Measurements from ENCODE around the gene WSCD2. TPM values are rescaled to one million over a fixed set of nuclear protein-coding genes. Genes with fewer than 3 reads are reported as not detected.

The WSCD2 gene
- polyA plus RNA-seq, 1 donor (not counting 4 experiments of a cell fraction or from before 2014, with no cell fraction given), result not detected

DNA sequence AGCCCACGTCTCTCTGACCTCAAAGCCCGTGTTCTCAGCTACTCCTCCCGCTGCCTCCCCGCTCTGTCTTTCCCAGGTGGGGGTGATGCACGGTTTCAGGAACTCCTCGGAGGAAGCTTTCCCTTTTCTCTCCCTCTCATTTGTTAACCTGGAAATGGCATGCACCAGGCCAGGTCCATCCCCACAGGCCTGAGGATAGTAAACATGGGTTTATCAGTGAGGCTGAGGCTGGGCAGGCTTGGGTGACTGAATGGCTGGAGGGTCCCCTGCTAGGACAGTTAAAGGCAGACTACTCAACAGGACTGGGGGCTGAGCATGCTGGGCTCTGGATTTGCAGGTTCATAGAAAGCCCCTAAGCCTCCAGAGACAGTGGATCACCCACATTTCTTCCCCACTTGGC, 7.6 kb downstream of the WSCD2 start:
- dilution Hi-C loops (cut with MboI; ENCODE audit: extremely low pct_ligation_motif_present, low sequenced_read_pairs), result no loop called here
- no peak overlapping the region for H3K9ac ChIP-seq (ENCODE audit: control insufficient read depth, extremely low read depth, insufficient read depth, low read length)
- no peaks in the 10 kb centered on the region for H3K9me1 ChIP-seq (ENCODE audit: control insufficient read depth, extremely low read depth, insufficient read depth, low read length)
- no peak overlapping the region for H3K4me2 ChIP-seq (ENCODE audit: control insufficient read depth, extremely low read depth, insufficient read depth, low read depth, low read length)
- H3K4me1 ChIP-seq (ENCODE audit: control insufficient read depth, extremely low read depth, insufficient read depth, low read length), result no peaks in the 10 kb centered on the region
- H3K79me2 ChIP-seq (ENCODE audit: control insufficient read depth, insufficient read depth, low read length), result no peaks in the 10 kb centered on the region
- FAIRE-seq, result no peak
- H3K36me3 ChIP-seq (ENCODE audit: control insufficient read depth in 2 of 2, extremely low read depth in 1 of 2, insufficient read depth in 2 of 2, low read length in 2 of 2), result no peaks in the 10 kb centered on the region
- TF ChIP-seq EZH2 (IDR thresholded peaks at IDR 0.05; ENCODE audit: low read length), result no peak
- TF ChIP-seq, protein P1, sequence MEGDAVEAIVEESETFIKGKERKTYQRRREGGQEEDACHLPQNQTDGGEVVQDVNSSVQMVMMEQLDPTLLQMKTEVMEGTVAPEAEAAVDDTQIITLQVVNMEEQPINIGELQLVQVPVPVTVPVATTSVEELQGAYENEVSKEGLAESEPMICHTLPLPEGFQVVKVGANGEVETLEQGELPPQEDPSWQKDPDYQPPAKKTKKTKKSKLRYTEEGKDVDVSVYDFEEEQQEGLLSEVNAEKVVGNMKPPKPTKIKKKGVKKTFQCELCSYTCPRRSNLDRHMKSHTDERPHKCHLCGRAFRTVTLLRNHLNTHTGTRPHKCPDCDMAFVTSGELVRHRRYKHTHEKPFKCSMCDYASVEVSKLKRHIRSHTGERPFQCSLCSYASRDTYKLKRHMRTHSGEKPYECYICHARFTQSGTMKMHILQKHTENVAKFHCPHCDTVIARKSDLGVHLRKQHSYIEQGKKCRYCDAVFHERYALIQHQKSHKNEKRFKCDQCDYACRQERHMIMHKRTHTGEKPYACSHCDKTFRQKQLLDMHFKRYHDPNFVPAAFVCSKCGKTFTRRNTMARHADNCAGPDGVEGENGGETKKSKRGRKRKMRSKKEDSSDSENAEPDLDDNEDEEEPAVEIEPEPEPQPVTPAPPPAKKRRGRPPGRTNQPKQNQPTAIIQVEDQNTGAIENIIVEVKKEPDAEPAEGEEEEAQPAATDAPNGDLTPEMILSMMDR (optimal IDR thresholded peaks at IDR 0.05 in 1 of 3, IDR thresholded peaks at IDR 0.05 in 1 of 3, conservative IDR thresholded peaks at IDR 0.05 in 1 of 3; ENCODE audit: extremely low read depth in 1 of 3, insufficient read depth in 2 of 3, low read length in 3 of 3), result no peak
- H3K9me3 ChIP-seq (ENCODE audit: control insufficient read depth, low read depth, low read length), result no peaks in the 10 kb centered on the region
- no peak overlapping the region for H3K4me3 ChIP-seq (ENCODE audit: control insufficient read depth in 2 of 3, extremely low read depth in 1 of 3, insufficient read depth in 2 of 3, low read depth in 1 of 3, low read length in 3 of 3)
- no peaks in the 10 kb centered on the region for H4K20me1 ChIP-seq (ENCODE audit: control insufficient read depth, extremely low read depth, insufficient read depth, low read length)
- H3K27ac ChIP-seq (ENCODE audit: control insufficient read depth, insufficient read depth, low read length), result no peak overlapping the region
- H2AFZ ChIP-seq (ENCODE audit: control insufficient read depth, low read length), result no peak overlapping the region
- DNase-seq (ENCODE audit: low read depth, low spot score), result no peak
- H3K27me3 ChIP-seq (ENCODE audit: control insufficient read depth, extremely low read depth, insufficient read depth, low read length), result peaks cover 16% of the 10 kb centered on the region

DNA sequence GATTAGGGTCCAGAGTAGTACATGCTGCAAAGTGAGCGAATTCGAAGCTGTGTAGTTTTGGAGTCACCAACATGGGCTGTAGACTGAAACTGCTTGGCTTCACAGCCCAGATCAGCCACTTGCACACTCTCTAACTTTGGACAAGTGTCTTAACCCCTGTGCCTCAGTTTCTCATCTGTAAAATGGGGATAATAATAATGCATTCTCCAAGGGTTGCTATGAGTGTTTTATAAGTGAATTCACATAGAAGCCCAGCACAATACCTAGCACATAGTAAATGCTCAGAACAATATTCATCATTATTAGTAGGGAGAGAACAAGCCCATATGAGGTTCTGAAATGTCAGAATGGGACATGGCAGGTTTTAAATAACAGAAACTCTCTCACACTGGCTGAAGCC, 10.4 kb downstream of the WSCD2 start:
- H3K27me3 ChIP-seq (ENCODE audit: control insufficient read depth, extremely low read depth, insufficient read depth, low read length), result no peaks in the 10 kb centered on the region
- FAIRE-seq, result no peak

More for the DNA sequence above, 10.4 kb downstream of the WSCD2 start:
- Histone ChIP-seq H3K4me3 (ENCODE audit: control insufficient read depth in 2 of 3, extremely low read depth in 1 of 3, insufficient read depth in 2 of 3, low read depth in 1 of 3, low read length in 3 of 3) (no peak overlapping the region), H3K27ac (ENCODE audit: control insufficient read depth, insufficient read depth, low read length) (no peak overlapping the region), H3K9me3 (ENCODE audit: control insufficient read depth, low read depth, low read length) (no peaks in the 10 kb centered on the region), H3K4me2 (ENCODE audit: control insufficient read depth, extremely low read depth, insufficient read depth, low read depth, low read length) (no peak overlapping the region), H3K9ac (ENCODE audit: control insufficient read depth, extremely low read depth, insufficient read depth, low read length) (no peak overlapping the region), H3K36me3 (ENCODE audit: control insufficient read depth in 2 of 2, extremely low read depth in 1 of 2, insufficient read depth in 2 of 2, low read length in 2 of 2) (no peaks in the 10 kb centered on the region), H3K79me2 (ENCODE audit: control insufficient read depth, insufficient read depth, low read length) (no peaks in the 10 kb centered on the region), H3K9me1 (ENCODE audit: control insufficient read depth, extremely low read depth, insufficient read depth, low read length) (no peaks in the 10 kb centered on the region), H4K20me1 (ENCODE audit: control insufficient read depth, extremely low read depth, insufficient read depth, low read length) (no peaks in the 10 kb centered on the region), H2AFZ (ENCODE audit: control insufficient read depth, low read length) (no peak overlapping the region), H3K4me1 (ENCODE audit: control insufficient read depth, extremely low read depth, insufficient read depth, low read length) (no peaks in the 10 kb centered on the region)
- no peak for DNase-seq (ENCODE audit: low read depth, low spot score)
- dilution Hi-C loops (cut with MboI; ENCODE audit: extremely low pct_ligation_motif_present, low sequenced_read_pairs), result no loop called here
- no peak for TF ChIP-seq EZH2 (IDR thresholded peaks at IDR 0.05; ENCODE audit: low read length)
- TF ChIP-seq, protein P1 (optimal IDR thresholded peaks at IDR 0.05 in 1 of 3, IDR thresholded peaks at IDR 0.05 in 1 of 3, conservative IDR thresholded peaks at IDR 0.05 in 1 of 3; ENCODE audit: extremely low read depth in 1 of 3, insufficient read depth in 2 of 3, low read length in 3 of 3), result no peak
